ENCODE results near the gene ADGRV1.

ADGRV1 gene

DNA sequence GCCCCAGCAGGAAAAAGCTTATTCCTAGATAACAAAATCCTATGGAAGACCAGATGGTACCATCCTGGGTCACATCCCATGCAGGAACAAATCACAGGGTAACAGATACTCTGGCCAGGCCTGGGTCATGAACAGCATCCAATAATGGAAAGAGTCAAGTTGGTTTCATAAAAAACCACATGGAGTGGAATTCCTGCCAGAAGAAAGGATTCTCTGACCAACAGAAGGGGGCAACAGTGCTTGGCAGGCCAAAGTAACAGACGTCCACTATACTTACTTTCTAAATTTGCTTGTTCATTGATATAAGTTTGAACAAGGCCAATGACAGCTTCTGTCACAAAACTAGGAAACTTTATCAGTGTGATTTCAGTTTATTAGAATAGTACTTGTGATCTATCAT is 551.0 kb downstream of the ADGRV1 start:
- DNase-seq (ENCODE audit: low spot score): no peak

DNA sequence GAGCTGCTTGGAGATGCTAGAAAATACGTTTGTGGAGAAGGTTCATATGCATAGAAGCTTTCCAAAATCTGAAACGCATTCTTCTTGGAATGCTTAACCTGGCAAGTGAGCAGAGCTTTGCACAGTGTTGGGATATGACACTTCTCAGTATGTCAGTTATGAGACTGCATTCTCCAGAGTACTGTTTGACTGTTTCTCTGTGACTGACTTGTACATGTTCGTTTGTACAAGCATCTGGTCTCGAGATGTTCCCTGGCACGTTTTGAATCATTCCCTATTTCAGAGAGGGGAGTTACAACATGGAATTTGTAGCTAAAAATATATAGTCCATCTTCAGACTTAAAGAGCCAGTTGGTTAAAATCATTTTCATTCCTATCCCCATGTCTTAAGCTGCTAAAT is 552.1 kb downstream of the ADGRV1 start:
- peak; percentile 21 for DNase-seq (ENCODE audit: low spot score)

DNA sequence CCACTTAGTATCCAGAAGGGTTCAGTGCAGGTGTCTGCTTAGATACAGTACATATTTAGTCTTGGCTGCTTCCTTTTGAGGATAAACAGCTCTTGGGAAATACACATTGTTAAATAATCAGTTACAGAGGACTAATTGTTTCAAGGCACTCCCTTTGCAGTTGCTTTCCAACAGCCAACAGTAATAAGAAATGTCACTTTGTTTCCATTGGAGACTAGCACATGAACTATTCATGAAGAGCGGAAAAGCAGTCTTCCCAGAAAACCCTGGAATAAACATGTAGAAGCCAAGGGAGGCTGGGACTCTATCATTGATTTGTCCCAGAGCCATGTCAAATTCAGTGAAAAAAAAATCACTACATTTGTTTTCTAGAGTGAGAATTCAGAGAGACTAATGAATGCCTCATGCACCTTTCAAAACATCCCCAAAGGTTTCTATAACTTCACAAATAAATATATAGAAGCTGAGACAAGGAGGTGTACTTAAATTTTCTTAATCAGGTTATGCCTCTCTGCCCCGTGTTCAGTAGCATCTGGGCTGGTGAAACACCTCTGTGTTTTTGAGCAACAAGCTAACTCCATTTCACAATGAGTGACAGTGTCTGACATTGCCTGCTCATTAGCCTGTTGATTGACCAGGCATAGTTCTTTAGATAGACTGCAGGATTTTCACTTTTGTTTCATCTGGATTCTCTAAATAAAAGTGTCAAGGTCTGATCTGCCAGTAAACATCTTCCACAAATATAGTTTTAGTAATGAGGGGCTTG is 553.1 kb downstream of the ADGRV1 start:
- no peak for DNase-seq (ENCODE audit: low spot score)

DNA sequence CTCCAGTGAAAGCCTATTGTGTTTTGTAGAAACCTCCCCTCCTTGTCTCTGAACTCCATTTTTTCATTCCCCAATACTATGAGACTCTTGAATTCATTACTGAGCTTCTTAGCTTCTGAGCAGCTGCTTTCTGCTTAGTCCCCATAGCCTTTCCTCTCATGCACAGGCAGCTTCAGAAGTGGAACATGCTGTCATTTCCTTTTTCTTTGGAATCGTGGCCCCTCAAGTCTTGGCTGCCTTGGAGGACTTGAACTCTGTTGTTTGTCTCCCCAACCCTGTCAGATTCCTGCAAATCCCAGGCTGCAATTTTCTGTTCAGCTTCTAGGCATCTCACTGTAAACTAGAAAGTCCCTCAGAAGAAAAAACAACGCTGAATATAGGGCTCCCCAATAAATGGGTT is 556.1 kb downstream of the ADGRV1 start:
- no peak for DNase-seq (ENCODE audit: low spot score)

DNA sequence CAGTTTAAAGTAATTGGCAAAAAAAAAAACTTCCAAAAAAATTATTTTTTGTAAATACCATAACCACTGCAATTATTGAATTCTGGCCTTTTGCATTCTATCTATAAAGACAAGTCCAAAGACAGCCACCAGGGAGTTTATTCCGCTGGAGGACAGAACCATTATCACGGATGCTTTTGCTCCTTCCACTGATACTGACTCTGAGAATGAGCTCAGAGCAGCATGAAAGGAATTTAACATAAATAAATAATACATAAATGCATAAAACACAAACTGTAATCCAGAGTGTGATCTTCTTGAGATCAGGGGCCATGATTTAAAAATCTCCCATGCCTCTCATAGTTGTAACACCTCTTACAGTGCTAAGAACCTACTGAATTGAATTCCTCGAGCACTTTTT is 559.8 kb downstream of the ADGRV1 start:
- no peak for DNase-seq (ENCODE audit: low spot score)

DNA sequence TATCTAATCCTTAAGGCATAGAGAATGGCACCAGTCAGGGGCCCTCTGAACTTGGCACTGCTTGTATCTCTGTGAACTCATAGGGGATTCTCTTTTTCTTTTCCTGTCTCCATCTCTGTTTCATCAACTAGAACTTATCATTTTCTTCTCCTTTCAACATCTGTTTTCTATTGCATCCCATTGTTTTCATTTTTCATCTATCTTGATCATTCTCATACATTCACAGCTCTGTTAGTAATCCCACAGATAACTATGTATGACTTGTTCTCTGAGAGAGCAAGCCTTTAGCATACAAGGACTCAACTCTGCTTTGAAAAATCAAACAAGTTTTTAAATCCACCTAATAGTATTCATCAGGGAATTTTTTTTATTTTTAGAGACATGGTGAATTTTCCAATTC is 560.2 kb downstream of the ADGRV1 start:
- no peak for DNase-seq (ENCODE audit: low spot score)

DNA sequence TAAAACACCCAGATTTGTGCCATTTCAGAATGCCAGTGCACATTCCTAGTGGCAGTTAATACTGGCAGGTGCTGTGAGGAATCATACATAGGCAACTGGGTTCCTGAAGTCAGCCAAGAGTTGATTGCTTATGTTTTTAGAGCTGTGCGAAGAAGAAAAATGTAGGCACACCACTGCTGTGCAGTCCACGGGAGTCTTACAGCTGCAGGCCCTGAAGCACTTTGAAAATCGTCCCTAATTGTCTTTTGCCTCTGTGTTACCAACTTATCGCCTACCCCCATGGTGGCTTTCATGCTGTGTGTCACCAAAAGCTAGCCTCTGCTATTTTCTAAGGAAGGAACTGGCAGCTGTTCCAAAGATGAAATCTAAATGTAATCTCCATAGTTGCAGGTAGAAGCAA is 560.6 kb downstream of the ADGRV1 start:
- no peak for DNase-seq (ENCODE audit: low spot score)

DNA sequence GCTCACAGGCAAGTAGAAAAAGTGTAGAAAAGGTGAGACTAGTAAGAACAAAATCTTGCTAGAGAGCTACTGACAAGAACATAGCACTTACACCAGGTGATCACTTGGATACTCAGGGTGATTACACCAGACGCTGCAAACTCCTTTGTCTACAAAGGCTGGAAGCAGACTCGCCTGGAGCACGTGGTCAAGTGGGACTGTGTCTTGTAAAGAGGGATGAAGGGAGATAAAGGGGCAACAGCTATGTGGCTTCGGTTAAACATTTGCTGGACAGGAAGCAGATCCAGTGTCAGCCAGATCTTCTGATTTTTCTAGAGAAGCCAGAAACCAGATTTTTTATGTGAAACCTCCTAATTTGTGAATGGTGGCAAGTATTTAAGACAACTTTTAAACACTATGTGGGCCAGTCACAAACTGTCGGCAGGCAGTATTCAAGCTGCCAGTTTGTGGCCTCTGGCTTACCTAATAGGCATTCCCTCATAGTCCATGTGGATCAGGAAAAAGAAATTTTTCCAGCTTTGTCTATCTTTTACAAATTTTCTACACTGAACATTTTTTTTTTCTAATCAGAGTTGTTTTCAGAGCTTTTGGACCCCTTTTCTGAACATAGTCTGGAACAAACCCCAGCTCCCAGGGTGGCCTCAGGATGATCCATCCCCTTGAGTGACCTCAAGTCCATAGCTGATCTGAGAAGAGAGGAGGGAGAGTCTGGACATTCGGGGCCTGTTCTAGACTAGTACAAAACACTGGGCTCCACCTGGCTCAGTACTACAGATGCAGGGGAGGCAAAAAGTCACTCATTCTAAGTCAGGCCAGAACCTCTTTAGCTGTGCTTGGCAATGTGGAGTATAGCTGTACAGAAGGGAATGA is 561.6 kb downstream of the ADGRV1 start:
- DNase-seq (ENCODE audit: low spot score): no peak

DNA sequence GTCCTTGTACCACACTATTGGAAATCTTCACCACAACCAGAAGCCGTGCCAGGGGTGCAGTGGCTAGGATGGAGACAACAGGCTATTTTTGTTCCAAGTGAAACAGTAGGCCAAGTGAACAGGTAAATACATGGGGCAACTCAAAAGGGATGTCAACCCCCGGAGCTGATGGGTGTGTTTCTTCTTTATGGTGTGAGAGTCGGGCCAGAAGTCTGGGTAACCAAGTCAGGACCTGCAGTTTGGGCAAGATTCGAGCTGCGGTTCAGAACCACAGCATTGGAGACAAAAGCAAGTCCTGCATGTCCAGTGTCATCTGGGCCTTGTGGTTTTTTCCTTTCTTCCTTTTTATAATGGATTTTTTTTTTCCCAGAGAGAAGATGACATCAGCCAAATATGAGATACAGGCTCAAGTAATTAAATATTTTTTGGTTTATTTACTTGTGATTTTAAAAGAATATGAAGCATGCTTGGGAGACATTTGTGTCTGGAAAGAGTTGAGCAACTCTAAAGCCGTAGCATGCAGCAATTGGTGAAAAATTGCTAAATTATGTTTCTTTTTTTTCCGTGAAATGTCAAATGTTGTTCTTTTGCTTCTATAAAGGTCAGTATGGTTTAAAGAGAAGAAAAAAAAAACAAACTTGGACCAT is 562.9 kb downstream of the ADGRV1 start:
- no peak for DNase-seq (ENCODE audit: low spot score)

DNA sequence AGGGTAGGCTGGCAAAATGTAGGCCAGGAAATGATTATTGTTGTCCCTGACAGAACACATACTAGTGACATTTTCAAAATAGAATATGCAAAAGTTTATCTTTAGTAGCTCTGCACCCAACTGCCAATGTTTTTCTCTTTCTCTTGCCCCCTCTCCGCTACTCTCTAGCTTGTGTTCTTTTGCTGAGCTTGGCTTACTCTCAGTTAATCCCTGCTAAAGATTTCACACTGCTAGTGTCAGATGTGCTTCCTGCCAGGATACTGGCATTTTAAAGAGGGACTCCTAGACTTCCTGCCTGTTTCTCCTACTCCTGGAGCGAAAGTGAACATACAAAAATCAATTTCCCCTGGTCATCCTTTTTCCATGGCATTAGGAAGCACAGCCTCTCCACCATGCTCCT is 564.1 kb downstream of the ADGRV1 start:
- DNase-seq (ENCODE audit: low spot score): no peak

DNA sequence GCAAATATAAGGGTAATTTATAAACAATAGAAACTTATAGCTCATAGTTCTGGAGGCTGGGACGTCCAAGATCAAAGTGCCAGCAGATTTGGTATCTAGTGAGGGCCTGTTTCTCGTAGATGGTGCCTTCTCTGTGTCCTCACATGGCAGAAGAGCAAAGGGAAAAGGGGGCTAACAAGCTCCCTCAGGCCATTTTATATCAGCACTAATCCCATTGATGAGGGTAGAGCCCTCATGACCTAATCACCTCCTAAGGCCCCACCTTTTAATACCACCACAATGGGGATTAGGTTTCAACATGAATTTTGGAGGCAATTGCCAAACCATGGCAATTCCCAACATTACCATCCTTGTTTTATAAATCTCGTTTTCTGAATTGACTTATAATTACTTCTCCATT is 564.7 kb downstream of the ADGRV1 start:
- no peak for DNase-seq (ENCODE audit: low spot score)

DNA sequence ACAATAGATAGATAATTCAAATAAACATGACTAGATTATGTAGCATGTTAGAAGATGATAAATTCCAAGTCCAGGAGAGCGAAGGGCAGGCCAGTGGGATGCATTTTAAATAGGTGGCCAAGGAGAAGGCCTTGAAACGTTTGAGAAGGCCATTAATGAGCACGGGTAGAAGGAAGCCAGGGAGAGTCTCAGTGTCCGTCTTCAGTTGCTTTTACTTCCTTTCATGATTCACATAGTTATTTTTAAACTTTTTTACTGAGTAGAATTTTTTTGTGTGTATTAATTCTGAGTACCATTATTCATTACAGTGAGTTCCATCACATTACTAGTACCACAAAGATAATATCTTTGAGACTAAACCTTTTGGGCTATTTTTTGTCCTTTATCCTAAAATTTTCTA is 565.3 kb downstream of the ADGRV1 start:
- DNase-seq (ENCODE audit: low spot score): no peak

DNA sequence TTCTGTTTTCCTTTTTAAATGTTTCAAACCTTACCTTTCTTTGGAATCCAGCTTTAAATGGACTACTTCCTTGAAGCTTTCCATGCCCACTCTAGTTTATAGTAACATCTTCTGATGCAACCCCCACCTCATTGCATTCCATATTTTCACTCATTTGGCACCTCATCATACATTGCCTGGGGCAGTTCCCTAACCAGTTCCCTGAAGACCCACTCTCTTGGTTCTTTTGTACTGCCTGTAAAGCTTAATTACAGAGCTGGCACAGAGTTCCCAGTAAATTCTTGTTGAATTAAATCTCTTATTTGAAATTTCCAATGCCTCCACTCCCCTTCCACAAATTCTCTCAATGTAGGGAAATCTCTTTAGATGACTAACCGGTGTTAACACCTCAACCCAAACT is 567.3 kb downstream of the ADGRV1 start:
- no peak for DNase-seq (ENCODE audit: low spot score)

DNA sequence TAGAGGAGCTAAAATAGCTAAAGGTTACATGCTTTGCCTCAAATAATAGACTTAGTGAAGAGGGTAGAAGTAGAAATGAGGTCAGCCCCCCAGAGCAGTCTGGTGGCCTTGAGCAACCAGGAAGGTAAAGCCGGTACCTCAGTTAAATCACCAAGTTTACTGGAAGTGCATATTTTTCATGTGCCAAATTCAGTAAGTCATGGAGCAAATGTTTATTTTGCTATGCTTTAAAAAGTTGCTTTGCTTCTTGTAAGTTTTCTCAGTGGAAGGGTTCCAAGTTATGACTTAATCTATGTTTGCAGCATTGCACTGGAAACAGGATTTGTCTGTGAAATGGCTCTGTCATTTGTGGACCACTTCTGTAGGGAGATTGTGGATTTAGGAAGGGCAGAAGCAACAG is 567.9 kb downstream of the ADGRV1 start:
- DNase-seq (ENCODE audit: low spot score): peak; percentile 46

DNA sequence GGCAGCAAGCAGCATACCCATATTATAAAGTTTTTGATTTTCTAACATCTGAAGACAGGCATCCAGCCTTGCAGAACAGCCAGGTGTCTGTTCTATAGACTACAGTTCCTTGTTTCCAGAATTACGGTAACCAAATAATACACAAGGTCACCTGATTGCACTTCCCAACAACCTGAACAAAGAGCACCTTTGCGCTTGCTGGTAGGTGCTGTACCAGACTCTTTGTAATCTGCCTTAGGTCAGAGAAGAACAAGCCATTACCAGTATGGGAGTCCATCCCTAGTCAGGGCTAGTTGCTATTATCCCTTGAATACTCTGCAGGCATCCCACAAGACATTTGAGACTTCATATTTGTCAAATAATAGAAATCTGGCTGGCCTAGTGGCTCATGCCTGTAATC is 568.3 kb downstream of the ADGRV1 start:
- DNase-seq (ENCODE audit: low spot score): no peak

DNA sequence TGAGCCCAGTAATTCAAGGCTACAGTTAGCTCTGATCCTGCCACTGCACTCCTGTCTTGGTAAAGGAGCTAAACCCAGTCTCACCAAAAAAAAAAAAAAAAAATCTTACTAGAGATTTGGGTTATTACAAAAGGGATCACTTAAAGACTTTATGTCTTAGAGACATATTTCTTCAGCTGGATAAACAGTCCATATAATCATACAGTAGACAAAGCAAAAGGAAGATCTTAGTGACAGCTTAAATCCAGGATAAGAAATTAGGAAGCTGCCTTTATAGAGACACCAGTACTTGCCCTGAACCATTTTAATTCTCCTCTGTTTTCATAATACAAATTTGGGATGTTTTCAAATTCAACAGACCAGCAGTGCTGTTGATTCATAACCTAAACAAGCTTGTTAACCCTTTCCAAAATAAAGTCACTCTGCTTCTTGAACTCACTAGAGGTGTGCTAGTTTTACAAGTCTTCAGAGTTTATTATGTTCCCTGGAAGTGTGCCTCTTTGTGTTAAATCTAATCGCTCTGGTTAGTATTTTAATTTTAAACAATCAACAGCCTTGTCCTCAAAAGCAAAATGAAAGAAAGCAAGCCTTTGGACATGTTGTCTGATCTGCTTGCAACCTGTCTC is 569.0 kb downstream of the ADGRV1 start:
- DNase-seq (ENCODE audit: low spot score): no peak

DNA sequence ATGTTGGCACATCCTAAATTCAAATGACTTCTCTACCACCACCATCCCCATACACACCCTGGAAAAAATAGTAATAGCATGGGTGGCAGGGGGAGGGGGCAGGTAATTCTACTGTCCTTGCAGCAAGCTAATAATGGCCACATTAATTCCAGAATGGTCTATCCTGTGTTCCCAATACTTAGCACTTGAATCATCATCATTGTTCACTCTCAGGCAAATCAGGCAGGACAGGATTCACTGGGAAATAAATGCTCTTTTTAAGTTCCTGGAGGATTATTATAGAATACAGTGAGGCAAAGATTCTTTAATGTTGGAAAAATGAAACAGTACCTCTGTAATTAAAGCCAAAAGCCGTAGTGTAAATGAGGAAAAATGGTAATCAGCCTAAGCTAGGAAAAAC is 570.0 kb downstream of the ADGRV1 start:
- no peak for DNase-seq (ENCODE audit: low spot score)

DNA sequence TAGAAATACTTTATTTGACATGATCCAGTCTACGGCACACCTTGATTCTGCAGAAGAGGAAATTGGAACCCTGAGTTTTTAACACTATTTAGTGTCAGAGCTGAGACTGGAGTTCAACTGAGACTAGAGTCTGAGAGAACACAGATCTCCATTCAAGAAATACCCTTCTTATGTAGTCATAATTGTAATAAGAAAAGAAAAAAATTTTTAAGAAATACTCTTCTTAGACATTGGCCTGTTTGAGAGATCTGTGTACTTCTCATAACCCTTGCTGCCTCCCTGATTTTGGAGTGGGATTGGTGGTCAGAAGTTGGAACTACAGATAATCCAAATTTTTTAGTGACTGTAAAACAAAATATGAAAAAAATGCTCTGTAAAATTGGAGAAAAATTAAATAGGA is 571.2 kb downstream of the ADGRV1 start:
- no peak for DNase-seq (ENCODE audit: low spot score)

DNA sequence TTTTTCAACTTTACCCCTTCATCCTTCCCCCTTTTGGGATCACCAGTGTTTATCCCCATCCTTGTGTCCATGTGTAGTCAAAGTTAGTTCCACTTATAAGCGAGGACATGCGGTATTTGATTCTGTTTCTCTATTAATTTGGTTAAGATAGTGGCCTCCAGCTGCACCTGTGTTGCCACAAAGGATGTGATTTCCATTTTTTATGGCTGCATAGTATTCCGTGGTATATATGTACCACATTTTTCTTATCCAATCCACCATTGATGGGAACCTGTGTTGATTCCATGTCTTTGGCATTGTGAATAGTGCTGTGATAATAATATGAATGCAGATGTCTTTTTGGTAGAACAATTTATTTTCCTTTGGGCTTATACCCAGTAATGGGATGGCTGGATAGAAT is 572.2 kb downstream of the ADGRV1 start:
- no peak for DNase-seq (ENCODE audit: low spot score)

DNA sequence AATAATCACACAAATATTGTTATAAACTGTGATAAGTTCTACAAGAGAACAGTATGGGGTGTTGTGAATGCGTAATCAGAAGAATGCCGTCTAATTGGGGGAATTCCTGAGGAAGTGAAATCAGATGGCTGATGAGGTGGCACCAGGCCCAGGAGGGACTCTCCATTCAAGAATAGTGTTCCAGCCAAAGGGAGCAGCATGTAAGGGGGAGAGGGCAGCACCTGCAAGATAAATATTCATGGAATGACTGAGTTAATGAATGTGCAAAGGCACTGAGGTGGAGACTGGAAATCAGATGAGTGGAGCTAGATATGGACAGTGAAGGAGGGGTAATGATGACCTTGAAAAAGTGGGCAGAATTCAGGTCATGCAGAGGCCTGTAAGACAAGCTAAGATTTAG is 574.0 kb downstream of the ADGRV1 start:
- no peak for DNase-seq (ENCODE audit: low spot score)

DNA sequence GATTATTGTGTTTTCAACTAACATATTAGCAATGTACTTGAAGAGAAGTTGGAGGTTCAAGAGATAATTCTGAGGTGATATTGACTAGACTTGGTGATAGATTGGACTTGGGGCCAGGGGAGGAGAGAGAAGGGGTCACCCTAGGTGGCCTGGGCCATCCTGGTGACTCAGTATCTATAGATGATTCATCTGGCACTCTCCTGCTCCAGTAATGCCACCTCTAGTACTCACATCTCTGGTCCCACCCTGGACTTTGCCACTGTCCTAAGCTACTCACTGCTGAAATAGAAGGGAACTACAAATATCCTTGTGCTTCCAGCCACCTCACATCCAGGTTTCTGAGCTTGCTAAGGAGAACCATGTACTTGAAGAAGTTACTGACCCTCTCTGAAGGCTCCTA is 574.6 kb downstream of the ADGRV1 start:
- no peak for DNase-seq (ENCODE audit: low spot score)

DNA sequence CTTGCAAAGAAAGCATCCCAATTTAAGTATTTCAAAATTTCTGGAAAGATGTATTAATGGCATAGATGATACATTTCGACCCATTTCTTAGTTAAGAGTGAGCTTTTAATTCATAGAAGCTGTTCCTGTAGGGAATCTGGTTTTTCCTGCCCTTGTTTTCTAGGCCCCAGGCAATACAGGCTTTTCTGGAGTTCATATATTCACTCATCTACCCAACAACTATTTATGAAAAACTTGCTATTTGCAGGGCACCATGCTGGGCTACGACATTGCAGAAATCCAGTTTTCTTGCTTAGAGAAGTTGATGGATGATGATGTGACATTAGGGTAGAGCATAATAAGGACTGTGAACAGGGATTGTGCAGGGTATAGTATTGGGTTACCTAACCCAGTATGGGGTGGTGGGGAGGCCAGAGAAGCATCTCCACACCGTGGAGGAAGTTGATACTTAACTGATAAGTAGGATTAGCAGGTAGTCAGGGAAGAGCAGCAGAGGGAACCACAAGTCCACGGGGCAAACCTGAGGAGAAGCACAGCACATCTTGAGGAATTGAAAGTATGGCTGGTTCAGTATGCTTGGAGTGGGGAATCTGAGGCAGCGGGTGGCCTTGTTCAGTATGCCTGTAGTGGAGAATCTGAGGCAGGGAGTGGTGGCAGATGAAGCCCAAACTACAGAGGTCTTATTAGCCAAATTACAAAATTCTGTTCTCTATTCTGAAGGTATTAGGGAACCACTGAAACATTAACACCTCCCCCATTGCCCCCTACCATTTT is 577.1 kb downstream of the ADGRV1 start:
- no peak for DNase-seq (ENCODE audit: low spot score)
